ENCODE data around the gene CRIP1. TPM values are rescaled to one million over a fixed set of nuclear protein-coding genes. Genes with fewer than 3 reads are reported as not detected.

The CRIP1 gene
- polyA plus RNA-seq, 3 donors: 24.1 to 32.5 (median 28.8) TPM

DNA sequence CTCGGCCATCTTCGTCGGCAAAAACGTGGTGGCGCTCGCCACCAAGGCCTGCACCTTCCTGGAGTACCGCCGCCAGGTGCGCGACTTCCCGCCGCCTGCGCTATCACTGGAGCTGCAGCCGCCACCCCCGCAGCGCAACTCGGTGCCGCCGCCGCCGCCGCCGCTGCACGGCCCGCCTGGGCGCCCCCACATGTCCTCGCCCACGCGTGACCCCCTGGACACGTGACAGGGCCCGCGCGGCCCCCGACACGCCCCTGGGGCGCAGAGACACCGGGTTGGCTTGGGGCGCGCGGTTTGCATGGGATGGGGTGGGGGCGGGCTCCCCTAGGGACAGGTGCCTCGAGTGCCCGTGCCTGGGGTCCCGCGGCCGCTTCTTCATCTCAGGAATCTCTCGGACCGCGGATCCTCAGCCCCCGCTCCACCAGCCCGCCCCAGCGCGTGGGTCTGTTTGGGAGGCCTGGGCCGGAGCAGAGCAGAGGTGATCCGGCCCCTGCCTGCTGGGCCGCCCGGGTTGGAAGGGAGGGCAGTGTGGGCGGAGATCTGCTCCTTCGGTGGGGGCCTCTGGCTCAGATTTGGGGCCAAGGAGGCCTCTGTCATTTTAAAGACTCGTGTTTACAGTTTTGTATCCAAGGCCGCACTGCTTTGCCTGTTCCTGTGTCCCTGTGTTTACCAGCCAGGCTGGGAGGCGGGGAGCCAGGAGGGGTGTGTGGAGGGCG is 43.0 kb downstream of the CRIP1 start:
- no peak for DNase-seq (ENCODE audit: low read depth in 3 of 3, low spot score in 2 of 3)

GRCh38 chr14:105530285-105531087 is 43.8 kb downstream of the CRIP1 start:
- DNase-seq (ENCODE audit: low read depth in 3 of 3, low spot score in 2 of 3): no peak

GRCh38 chr14:105531088-105531893 is 44.6 kb downstream of the CRIP1 start:
- DNase-seq (ENCODE audit: low read depth in 3 of 3, low spot score in 2 of 3): no peak

- no peak for DNase-seq (ENCODE audit: low read depth in 3 of 3, low spot score in 2 of 3)
These were observed 45.4 kb downstream of the CRIP1 start for GRCh38 chr14:105531894-105532623.

- DNase-seq (ENCODE audit: low read depth in 3 of 3, low spot score in 2 of 3): no peak
These were observed 46.1 kb downstream of the CRIP1 start for GRCh38 chr14:105532735-105533141.

- DNase-seq (ENCODE audit: low read depth in 3 of 3, low spot score in 2 of 3): no peak
These were observed 46.7 kb downstream of the CRIP1 start for GRCh38 chr14:105533391-105533790.

GRCh38 chr14:105533811-105534498 is 47.3 kb downstream of the CRIP1 start:
- DNase-seq (ENCODE audit: low read depth in 3 of 3, low spot score in 2 of 3): no peak

GRCh38 chr14:105534586-105534985 is 47.9 kb downstream of the CRIP1 start:
- no peak for DNase-seq (ENCODE audit: low read depth in 3 of 3, low spot score in 2 of 3)

DNA sequence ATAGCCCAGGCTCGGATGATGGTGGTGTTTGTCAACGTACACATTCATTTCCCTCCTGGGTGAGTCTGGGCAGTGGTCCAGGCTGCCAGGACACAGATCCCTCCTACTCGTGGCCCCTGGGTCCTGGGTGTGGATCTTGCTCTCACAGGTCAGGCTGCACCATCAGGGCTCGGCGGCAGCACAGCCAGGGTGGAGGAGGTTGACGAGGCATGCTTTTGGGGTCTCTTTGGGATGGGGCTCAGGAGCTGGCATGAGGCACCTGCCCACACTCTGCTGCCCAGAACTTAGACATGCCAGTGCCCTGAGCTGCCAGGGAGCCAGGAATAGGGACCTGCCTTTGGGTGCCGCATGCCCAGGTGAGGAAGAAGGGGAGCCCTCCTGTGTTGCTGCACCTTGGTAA is 49.4 kb downstream of the CRIP1 start:
- DNase-seq (ENCODE audit: low read depth in 3 of 3, low spot score in 2 of 3): no peak

- DNase-seq (ENCODE audit: low read depth in 3 of 3, low spot score in 2 of 3): no peak
These were observed 50.2 kb downstream of the CRIP1 start for GRCh38 chr14:105536691-105537579.

- no peak for DNase-seq (ENCODE audit: low read depth in 3 of 3, low spot score in 2 of 3)
These were observed 51.1 kb downstream of the CRIP1 start for GRCh38 chr14:105537580-105538474.

Other genes starting within 250 kb of the CRIP1 start
- gene BTBD6, start 238.4 kb upstream of the CRIP1 start, polyA plus RNA-seq (ENCODE audit: insufficient read length in 3 of 3): 10 to 100 TPM; 30.8 to 38.3 (median 36.5) TPM
- 10 to 100 TPM; 28.0 to 30.7 (median 30.5) TPM for gene BRF1, start 185.9 kb upstream of the CRIP1 start, polyA plus RNA-seq (ENCODE audit: insufficient read length in 3 of 3)
- gene PACS2, start 172.1 kb upstream of the CRIP1 start, polyA plus RNA-seq (ENCODE audit: insufficient read length in 3 of 3): 10 to 100 TPM; 52.7 to 54.5 (median 53.1) TPM
- gene TEX22, start 88.3 kb upstream of the CRIP1 start, polyA plus RNA-seq (ENCODE audit: insufficient read length in 3 of 3): 1 to 10 TPM in 2 of 3 donors, under 1 TPM in 1; 0.93 to 1.3 (median 1.0) TPM
- 10 to 100 TPM; 69.0 to 83.7 (median 74.5) TPM for gene MTA1, start 67.1 kb upstream of the CRIP1 start, polyA plus RNA-seq (ENCODE audit: insufficient read length in 3 of 3)
- gene CRIP2, start 12.1 kb upstream of the CRIP1 start, polyA plus RNA-seq (ENCODE audit: insufficient read length in 3 of 3): 100 to 1,000 TPM in 2 of 3 donors, 10 to 100 TPM in 1; 91.5 to 120 (median 109) TPM
- gene TEDC1, start 4.4 kb downstream of the CRIP1 start, polyA plus RNA-seq (ENCODE audit: insufficient read length in 3 of 3): 1 to 10 TPM; 3.8 to 6.3 (median 4.7) TPM
- 1 to 10 TPM; 1.8 to 3.3 (median 2.5) TPM for gene TMEM121, start 39.7 kb downstream of the CRIP1 start, polyA plus RNA-seq (ENCODE audit: insufficient read length in 3 of 3)

All from right renal cortex interstitium (tissue), 3 donors.